Effector memory CD4-positive, alpha-beta T cell (primary cell): ENCODE results near the gene CUX1.
"Not testable (repeated sequence)": the region's sequence is repeated elsewhere in the genome, so short reads cannot be mapped to it uniquely, and the experiment has no call there.

Experiments used
- DNase-seq, 3 donors: peaks; one replicate each; pipeline ENCODE4 v3.0.0-alpha.2; 2020
- H3K27ac ChIP-seq: 2 replicates; pipeline ENCODE4 v1.7.0; 2013; ENCODE audit warnings: mild to moderate bottlenecking, low read length, moderate library complexity; ENCODE audit not compliant: insufficient read depth, poor library complexity, severe bottlenecking
- H3K27me3 ChIP-seq: replicated peaks from 2 replicates; pipeline ENCODE4 v1.7.0; 2013; ENCODE audit warnings: mild to moderate bottlenecking, low read length; ENCODE audit not compliant: insufficient read depth, control insufficient read depth, poor library complexity, severe bottlenecking
- H3K36me3 ChIP-seq: 2 replicates; pipeline ENCODE4 v1.7.0; 2013; ENCODE audit warnings: mild to moderate bottlenecking, low read length, moderate library complexity; ENCODE audit not compliant: control insufficient read depth, insufficient read depth
- H3K4me1 ChIP-seq: 2 replicates; pipeline ENCODE4 v1.7.0; 2013; ENCODE audit warnings: low read length, mild to moderate bottlenecking; ENCODE audit not compliant: control insufficient read depth, insufficient read depth, poor library complexity, severe bottlenecking
- H3K4me3 ChIP-seq: 2 replicates; pipeline ENCODE4 v1.7.0; 2013; ENCODE audit warnings: low read length, low read depth, mild to moderate bottlenecking; ENCODE audit not compliant: insufficient read depth, poor library complexity, severe bottlenecking
- H3K9me3 ChIP-seq: 2 replicates; pipeline ENCODE4 v1.7.0; 2013; ENCODE audit warnings: mild to moderate bottlenecking, low read length, moderate library complexity; ENCODE audit not compliant: control insufficient read depth

The CUX1 gene

GRCh38 chr7:101862280-101863220, 45.1 kb downstream of the CUX1 start:
- no peak for DNase-seq
- no peak overlapping the region for H3K4me3 ChIP-seq
- H3K27me3 ChIP-seq, result no peaks in the 10 kb centered on the region
- H3K9me3 ChIP-seq, result no peaks in the 10 kb centered on the region
- H3K27ac ChIP-seq, result no peak overlapping the region
- H3K36me3 ChIP-seq, result peaks cover 6% of the 10 kb centered on the region
- H3K4me1 ChIP-seq, result no peaks in the 10 kb centered on the region

DNA sequence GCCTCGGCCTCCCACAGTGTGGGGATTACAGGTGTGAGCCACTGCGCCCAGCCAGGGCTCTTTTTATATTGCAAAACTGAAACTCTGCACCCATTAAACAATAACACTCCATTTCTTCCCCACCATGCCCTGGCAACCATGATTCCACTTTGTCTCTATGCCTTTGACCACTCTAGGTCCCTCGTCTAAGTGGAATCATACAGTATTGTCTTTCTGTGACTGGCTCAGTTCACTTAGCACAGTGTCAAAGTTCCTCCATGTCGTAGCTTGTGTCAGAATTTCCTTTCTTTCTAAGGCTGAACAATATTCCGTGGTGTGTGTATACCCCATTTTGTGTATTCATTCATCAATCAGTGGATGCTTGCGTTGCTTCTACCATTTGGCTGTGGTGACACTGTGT, 46.2 kb downstream of the CUX1 start:
- Histone ChIP-seq H3K27ac (no peak overlapping the region), H3K4me3 (no peak overlapping the region)

GRCh38 chr7:101864039-101864438, 46.6 kb downstream of the CUX1 start:
- H3K9me3 ChIP-seq, result no peaks in the 10 kb centered on the region
- H3K27me3 ChIP-seq, result no peaks in the 10 kb centered on the region
- H3K36me3 ChIP-seq, result peaks cover 6% of the 10 kb centered on the region
- no peak for DNase-seq
- H3K4me3 ChIP-seq, result no peak overlapping the region
- H3K4me1 ChIP-seq, result no peaks in the 10 kb centered on the region
- no peak overlapping the region for H3K27ac ChIP-seq

More for the DNA sequence above, 46.2 kb downstream of the CUX1 start:
- no peaks in the 10 kb centered on the region for H3K9me3 ChIP-seq
- no peak for DNase-seq
- H3K27me3 ChIP-seq, result no peaks in the 10 kb centered on the region
- peaks cover 6% of the 10 kb centered on the region for H3K36me3 ChIP-seq
- H3K4me1 ChIP-seq, result no peaks in the 10 kb centered on the region

GRCh38 chr7:101865031-101865430, 47.6 kb downstream of the CUX1 start:
- Histone ChIP-seq H3K27me3 (no peaks in the 10 kb centered on the region), H3K9me3 (no peaks in the 10 kb centered on the region), H3K4me3 (no peak overlapping the region), H3K4me1 (no peaks in the 10 kb centered on the region), H3K27ac (no peak overlapping the region), H3K36me3 (peaks cover 6% of the 10 kb centered on the region)
- DNase-seq, result no peak

- Histone ChIP-seq H3K27me3 (no peaks in the 10 kb centered on the region), H3K27ac (no peak overlapping the region), H3K9me3 (no peaks in the 10 kb centered on the region), H3K4me3 (no peak overlapping the region), H3K36me3 (peaks cover 6% of the 10 kb centered on the region), H3K4me1 (no peaks in the 10 kb centered on the region)
- no peak for DNase-seq
Measured at GRCh38 chr7:101865455-101865854, 48.0 kb downstream of the CUX1 start.

DNA sequence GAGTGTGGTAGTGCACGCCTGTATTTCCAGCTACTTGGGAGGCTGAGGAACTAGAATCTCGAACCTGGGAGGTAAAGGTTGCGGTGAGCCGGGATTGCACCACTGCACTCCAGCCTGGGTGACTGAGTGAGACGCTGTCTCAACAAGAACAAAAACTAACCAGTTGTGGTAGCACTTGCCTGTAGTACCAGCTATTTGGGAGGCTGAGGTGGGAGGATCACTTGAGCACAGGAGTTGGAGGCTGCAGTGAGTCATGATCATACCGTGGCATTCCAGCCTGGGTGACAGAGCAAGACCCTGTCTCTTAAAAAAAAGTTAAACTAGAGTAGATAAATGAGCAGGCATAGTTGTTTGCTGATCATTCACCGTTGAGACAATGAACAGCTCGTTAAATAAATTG, 48.9 kb downstream of the CUX1 start:
- Histone ChIP-seq H3K4me3 (no peak overlapping the region), H3K9me3 (no peaks in the 10 kb centered on the region)

DNA sequence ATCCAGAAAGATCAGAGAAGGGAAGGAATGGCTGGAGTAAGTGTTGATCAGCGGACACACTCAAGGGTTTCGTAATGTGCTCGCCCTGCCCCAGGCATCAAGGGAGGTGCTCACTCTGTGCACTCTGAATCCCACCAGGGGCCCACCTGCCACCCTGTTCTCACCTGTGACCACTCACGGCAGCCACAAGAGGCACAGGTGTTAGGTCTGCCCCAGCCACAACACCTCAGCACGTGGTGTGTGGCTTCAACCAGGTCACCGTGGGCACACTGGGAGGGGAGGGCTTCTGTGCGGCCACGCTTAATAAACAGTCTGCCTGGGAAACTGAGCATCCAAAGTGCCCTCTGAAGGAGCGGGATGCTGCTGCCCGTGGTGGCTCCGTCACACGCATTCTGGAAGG, 49.8 kb downstream of the CUX1 start:
- H3K4me1 ChIP-seq, result no peaks in the 10 kb centered on the region
- no peak overlapping the region for H3K27ac ChIP-seq
- no peaks in the 10 kb centered on the region for H3K9me3 ChIP-seq
- DNase-seq, result no peak
- no peaks in the 10 kb centered on the region for H3K27me3 ChIP-seq
- H3K4me3 ChIP-seq, result no peak overlapping the region
- peaks cover 6% of the 10 kb centered on the region for H3K36me3 ChIP-seq

More for the DNA sequence above, 48.9 kb downstream of the CUX1 start:
- peaks cover 6% of the 10 kb centered on the region for H3K36me3 ChIP-seq
- no peaks in the 10 kb centered on the region for H3K4me1 ChIP-seq
- H3K27ac ChIP-seq, result no peak overlapping the region
- no peak for DNase-seq
- no peaks in the 10 kb centered on the region for H3K27me3 ChIP-seq

- not testable (repeated sequence) for H3K27me3 ChIP-seq, H3K27ac ChIP-seq, H3K4me1 ChIP-seq, H3K36me3 ChIP-seq, DNase-seq, H3K4me3 ChIP-seq, H3K9me3 ChIP-seq
Measured at GRCh38 chr7:101867681-101868080, 50.3 kb downstream of the CUX1 start.

DNA sequence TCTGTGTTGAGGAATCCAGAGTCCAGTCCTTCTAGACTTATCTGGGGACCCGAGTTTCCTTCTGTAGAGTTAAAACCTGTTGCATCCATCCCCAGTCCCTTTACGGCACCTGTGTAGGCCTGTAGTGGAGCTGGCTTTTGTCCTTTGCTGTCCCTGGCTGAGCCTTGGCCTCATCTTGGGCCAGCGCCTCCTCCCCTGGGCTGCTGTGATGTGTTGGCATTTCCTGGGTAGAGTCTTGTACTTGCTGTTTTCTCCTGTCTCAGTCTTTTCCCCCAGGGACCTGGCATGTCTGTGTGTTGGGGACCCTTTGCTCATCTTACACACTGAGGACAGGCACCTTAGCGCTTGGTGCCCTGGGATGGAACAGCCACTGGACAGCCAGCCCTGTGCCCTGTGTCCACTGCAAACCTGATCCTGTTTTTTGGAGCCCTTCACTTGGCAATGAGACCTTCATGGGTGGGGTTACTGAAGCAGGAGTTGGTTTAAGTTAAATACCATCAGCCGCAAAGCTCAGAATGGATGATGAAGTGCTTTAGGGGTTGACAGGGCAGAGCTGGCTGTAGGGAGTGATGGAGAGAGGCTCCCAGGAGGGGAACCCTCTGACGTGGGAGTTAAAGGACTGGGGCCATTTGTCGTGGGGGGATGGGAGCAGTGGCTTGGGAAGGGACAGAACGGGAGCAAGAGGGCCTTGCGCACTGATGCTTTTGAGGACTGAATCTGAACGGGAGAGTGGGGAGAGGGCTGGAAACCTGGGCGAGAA, 50.9 kb downstream of the CUX1 start:
- no peak for DNase-seq
- peaks cover 6% of the 10 kb centered on the region for H3K36me3 ChIP-seq
- H3K4me1 ChIP-seq, result no peaks in the 10 kb centered on the region
- no peak overlapping the region for H3K4me3 ChIP-seq
- no peaks in the 10 kb centered on the region for H3K27me3 ChIP-seq
- no peaks in the 10 kb centered on the region for H3K9me3 ChIP-seq
- H3K27ac ChIP-seq, result no peak overlapping the region
